ENCODE results near the gene HEPHL1. TPM values are rescaled to one million over a fixed set of nuclear protein-coding genes. Genes with fewer than 3 reads are reported as not detected.

The HEPHL1 gene
- total RNA-seq, 1 experiment from 2014 or later = not detected

GRCh38 chr11:94000659-94001058 is 20.5 kb upstream of the HEPHL1 start (continued):
- TF ChIP-seq REST (IDR thresholded peaks at IDR 0.05; ENCODE audit: low read depth) (no peak), EGR1 (IDR thresholded peaks at IDR 0.05; ENCODE audit: low read depth) (no peak), ZNF274 (IDR thresholded peaks at IDR 0.05; ENCODE audit: low read depth, low read length) (no peak), POLR2A (IDR thresholded peaks at IDR 0.05; ENCODE audit: borderline replicate concordance, extremely low read depth, insufficient read depth, insufficient read length) (no peak), RAD21 (IDR thresholded peaks at IDR 0.05; ENCODE audit: low read depth) (no peak), CEBPB (IDR thresholded peaks at IDR 0.05; ENCODE audit: low read depth) (no peak)

GRCh38 chr11:94002226-94002625 is 18.9 kb upstream of the HEPHL1 start:
- no peak for DNase-seq (ENCODE audit: low read depth, low spot score)
- ATAC-seq = no peak
- RAD21 ChIA-PET (ENCODE audit: low non-redundant PET in 1 of 2, low total read pairs in 2 of 2, uncharacterized antibody in 2 of 2, unreplicated experiment in 2 of 2) = no interaction called here
- Histone ChIP-seq H3K4me3 (replicated peaks in 1 of 2; ENCODE audit: low read depth in 1 of 2, low read length in 2 of 2) (no peak overlapping the region), H3K9me2 (ENCODE audit: insufficient read depth) (no peaks in the 10 kb centered on the region), H2AFZ (ENCODE audit: low read depth, low read length, poor library complexity, severe bottlenecking) (no peak overlapping the region), H3K27me3 (ENCODE audit: insufficient read depth, low read length) (no peaks in the 10 kb centered on the region), H3K9me3 (ENCODE audit: control insufficient read depth in 1 of 2, insufficient read depth in 1 of 2, low read depth in 1 of 2, low read length in 2 of 2) (no peaks in the 10 kb centered on the region), H3K79me2 (ENCODE audit: insufficient read depth, low read length) (no peaks in the 10 kb centered on the region), H3K4me1 (ENCODE audit: control insufficient read depth in 1 of 2, insufficient read depth in 2 of 2, low read length in 2 of 2) (no peaks in the 10 kb centered on the region), H4K20me1 (ENCODE audit: insufficient read depth) (no peaks in the 10 kb centered on the region), H3K27ac (ENCODE audit: low read depth, low read length) (no peak overlapping the region), H3K4me2 (ENCODE audit: low read length) (no peak overlapping the region), H3K9ac (ENCODE audit: low read length) (no peak overlapping the region), H3K36me3 (ENCODE audit: control insufficient read depth in 1 of 2, insufficient read depth in 2 of 2, low read length in 2 of 2) (no peaks in the 10 kb centered on the region)
- no TSS peak for BruUV-seq (replicated peaks)
- no peak for TF ChIP-seq ZBTB33 (IDR thresholded peaks at IDR 0.05; ENCODE audit: extremely low read depth, insufficient replicate concordance, low read length)
- no peak for TF ChIP-seq FOSL1 (IDR thresholded peaks at IDR 0.05; ENCODE audit: low read depth)
- TF ChIP-seq ELF1 (IDR thresholded peaks at IDR 0.05; ENCODE audit: borderline replicate concordance, low read depth) = no peak
- TF ChIP-seq REST (IDR thresholded peaks at IDR 0.05; ENCODE audit: low read depth) = no peak
- TF ChIP-seq ZFX (IDR thresholded peaks at IDR 0.05) = no peak
- no peak for TF ChIP-seq SRF (IDR thresholded peaks at IDR 0.05; ENCODE audit: low read depth)
- no peak for TF ChIP-seq ZNF274 (IDR thresholded peaks at IDR 0.05; ENCODE audit: low read depth, low read length)
- no peak for TF ChIP-seq CBX3 (IDR thresholded peaks at IDR 0.05; ENCODE audit: low read depth)
- TF ChIP-seq POLR2A (IDR thresholded peaks at IDR 0.05; ENCODE audit: borderline replicate concordance, extremely low read depth, insufficient read depth, insufficient read length) = no peak
- TF ChIP-seq EGR1 (IDR thresholded peaks at IDR 0.05; ENCODE audit: low read depth) = no peak
- no peak for TF ChIP-seq EZH2phosphoT487 (IDR thresholded peaks at IDR 0.05; ENCODE audit: borderline replicate concordance)
- TF ChIP-seq YY1 (IDR thresholded peaks at IDR 0.05; ENCODE audit: extremely low read depth, insufficient replicate concordance, low read depth, low read length) = no peak
- TF ChIP-seq TCF7L2 (IDR thresholded peaks at IDR 0.05; ENCODE audit: borderline replicate concordance, extremely low read depth, insufficient read depth, insufficient read length) = no peak
- TF ChIP-seq RAD21 (IDR thresholded peaks at IDR 0.05; ENCODE audit: low read depth) = no peak
- TF ChIP-seq POLR2AphosphoS5 (IDR thresholded peaks at IDR 0.05; ENCODE audit: low read depth, low read length) = no peak
- no peak for TF ChIP-seq SIN3A (IDR thresholded peaks at IDR 0.05; ENCODE audit: low read depth)
- intact Hi-C loops (cut with micrococcal nuclease) = no loop called here
- CTCF ChIA-PET = no interaction called here
- POLR2A ChIA-PET = no interaction called here

Data from HCT116 (cell line).